Measurements from ENCODE around the gene SMAP2.

SMAP2 gene

DNA sequence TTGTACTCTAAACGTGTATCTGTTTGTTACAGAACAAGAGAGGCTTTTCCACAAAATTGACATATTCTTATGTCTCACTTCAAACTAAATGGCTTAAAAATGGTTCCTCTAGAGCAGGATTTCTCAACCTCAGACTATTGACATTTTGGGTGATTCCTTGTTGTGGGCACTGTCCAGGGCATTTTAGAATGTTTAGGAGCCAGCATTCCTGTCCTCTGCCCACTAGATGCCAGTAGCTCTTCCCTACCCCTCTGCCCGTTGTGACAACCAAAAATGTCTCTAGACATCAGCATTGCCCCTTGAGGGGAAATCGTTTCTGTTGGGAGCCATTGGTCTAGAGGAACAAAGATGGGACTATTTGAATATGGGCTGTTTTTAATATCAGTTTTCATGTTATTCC lies 17.3 kb downstream of the SMAP2 start:
- TF ChIP-seq GATA1 (IDR thresholded peaks at IDR 0.05; ENCODE audit: low read depth, low read length) (no peak), POLR2A (IDR thresholded peaks at IDR 0.05; ENCODE audit: low read length) (no peak)
- no peak for DNase-seq

DNA sequence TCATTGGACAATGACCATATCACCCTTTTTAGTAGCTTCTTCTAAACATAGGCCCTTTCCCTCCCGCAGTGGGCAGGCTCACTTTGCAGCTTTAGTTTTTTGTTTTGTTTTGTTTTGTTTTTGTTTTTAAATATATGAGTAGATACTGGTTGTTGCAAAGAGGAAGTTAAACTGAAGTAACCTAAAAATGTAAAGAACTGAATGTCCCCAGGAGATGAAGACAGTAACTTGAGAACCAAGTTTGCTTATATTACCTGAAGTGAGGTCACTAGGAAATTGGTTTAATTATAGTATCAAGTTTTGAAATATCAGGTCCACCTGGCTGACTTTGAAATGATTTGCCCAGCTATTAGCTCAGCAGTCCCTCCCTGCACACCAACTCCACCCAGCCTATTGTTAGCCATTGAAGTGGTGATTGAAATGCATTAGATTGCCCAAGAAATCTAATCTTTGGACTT lies 18.2 kb downstream of the SMAP2 start:
- no peak for DNase-seq
- TF ChIP-seq POLR2A (IDR thresholded peaks at IDR 0.05; ENCODE audit: low read length) (no peak), GATA1 (IDR thresholded peaks at IDR 0.05; ENCODE audit: low read depth, low read length) (no peak)

DNA sequence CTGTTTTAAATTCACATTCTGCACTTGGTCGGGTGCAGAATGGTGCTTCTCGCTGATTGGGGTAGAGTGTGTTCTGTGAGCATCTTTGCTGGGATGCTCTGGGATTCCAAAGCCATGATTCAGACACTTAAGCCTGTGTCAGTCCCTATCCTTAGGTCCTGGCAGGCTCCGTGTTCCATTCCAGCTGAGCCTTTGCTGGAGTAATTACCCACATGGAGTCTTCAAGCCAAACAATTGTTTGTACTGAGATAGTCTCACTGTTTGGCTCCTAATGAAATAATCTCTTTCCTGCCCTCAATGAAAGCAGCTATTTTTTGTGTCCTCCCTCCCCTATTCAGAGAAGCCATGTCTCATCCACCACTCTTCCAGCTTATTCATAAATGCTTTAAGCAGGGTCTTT lies 18.7 kb downstream of the SMAP2 start:
- TF ChIP-seq GATA1 (IDR thresholded peaks at IDR 0.05; ENCODE audit: low read depth, low read length): no peak
- TF ChIP-seq POLR2A (IDR thresholded peaks at IDR 0.05; ENCODE audit: low read length): no peak
- no peak for DNase-seq

DNA sequence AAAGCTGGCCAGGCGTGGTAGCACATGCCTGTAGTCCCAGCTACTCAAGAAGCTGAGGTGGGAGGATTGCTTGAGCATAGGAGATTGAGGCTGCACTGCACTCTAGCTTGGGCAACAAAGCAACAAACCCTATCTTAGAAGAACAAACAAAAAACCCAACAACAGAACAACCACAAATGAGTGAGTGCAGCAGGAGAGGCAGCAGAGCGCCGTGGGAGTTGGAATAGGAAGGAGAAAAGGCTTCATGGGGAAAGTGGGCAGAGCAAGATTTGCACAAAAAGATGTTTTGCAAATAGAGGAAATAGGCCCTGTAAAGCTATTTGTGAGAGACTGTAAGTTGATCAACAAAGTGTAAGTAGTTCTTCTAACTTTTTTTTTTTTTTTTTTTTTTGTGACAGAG lies 19.6 kb downstream of the SMAP2 start:
- TF ChIP-seq GATA1 (IDR thresholded peaks at IDR 0.05; ENCODE audit: low read depth, low read length) (no peak), POLR2A (IDR thresholded peaks at IDR 0.05; ENCODE audit: low read length) (no peak)
- DNase-seq: no peak

DNA sequence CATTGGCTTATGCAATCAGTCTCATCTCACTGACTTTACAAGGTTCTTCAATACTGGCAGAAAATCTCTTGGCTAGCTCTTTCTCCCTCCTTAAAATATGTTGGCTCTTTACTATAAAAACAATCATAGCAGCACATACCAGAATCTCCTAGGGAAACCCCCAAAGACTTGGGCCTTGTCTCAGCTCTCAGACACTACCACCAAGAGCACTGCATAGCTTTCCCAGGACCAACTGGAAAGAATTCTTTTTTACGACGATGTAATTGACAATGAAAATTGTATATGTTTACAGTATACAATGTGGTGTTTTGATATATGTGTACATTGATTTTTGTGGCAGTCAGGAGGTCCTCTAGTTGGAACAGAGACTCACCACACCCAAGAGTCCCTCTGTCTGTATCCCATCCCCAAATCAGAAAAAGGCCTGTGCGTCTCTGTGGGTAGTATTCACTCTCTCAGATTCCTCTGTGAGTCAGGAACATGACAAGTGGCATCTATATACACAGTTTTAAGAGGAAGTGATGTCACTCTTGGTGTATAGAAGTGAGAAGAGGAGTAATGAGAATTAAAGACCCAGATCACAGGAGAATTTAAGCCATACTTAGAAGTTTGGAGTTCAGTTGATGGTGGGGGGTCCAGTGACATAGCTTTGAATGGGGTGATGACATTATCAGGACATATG lies 21.1 kb downstream of the SMAP2 start:
- DNase-seq: no peak
- no peak for TF ChIP-seq GATA1 (IDR thresholded peaks at IDR 0.05; ENCODE audit: low read depth, low read length)
- no peak for TF ChIP-seq POLR2A (IDR thresholded peaks at IDR 0.05; ENCODE audit: low read length)

DNA sequence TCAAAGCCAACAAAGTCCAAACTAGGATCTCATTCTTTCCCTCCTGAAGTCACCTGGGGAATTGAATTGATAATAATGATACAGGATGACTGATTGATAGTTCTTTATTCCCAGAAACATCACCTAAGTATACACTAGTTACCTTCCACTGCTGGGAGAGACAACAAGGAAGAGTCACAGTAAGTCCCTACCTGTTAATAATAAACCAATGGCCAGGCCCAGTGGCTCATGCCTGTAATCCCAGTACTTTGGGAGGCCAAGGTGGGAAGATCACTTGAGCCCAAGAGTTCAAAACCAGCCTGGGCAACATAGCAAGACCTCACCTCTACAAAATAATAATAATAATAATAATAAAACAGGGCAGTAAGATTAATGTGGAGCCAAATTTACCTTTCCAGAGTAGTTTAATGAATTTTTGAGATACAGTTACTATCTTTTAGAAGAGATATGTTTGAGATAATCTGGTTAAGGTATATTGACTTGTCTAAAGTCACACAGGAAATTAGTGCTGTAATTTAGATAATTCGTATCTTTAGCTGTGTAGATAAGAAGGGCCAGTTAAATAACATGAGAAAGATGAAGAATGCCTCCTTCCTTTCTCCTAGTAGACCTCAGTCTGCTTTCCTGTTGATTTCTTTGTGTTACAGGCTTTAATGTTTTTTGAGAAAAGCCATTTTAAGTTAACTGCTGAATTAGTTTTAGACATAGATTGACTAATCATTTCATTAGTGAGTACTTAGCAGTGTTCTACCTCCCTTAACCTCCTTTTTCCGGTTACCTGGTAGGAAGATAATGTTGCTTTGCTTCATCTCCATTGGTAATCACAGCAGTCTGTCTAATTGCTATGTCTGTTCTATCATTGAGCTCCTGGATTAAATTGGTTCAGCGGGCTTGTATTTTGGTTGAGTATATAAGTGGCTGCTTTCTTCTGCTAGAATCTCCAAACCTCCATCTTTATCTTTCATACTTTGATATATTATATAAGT lies 22.0 kb downstream of the SMAP2 start:
- TF ChIP-seq GATA1 (IDR thresholded peaks at IDR 0.05; ENCODE audit: low read depth, low read length) (no peak), POLR2A (IDR thresholded peaks at IDR 0.05; ENCODE audit: low read length) (no peak)
- no peak for DNase-seq

DNA sequence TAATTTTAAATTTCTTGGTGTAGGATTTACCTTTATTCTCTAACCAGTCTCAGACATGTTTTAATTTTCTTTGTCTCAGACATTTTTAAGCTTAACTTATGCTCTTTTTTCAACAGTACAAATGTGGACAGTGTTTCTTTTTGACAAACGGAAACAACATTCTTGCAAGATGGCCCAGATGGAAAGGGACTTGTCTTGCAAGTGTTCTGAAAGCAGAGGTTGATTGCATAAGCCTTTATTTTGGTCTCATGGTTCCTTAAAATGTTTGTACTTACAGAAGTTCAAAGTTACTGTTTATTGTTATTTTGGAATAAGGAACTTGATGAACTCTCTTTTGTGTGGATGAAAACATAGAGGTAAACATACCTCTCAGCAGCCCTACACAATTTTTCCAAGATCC lies 22.9 kb downstream of the SMAP2 start:
- TF ChIP-seq POLR2A (IDR thresholded peaks at IDR 0.05; ENCODE audit: low read length) (no peak), GATA1 (IDR thresholded peaks at IDR 0.05; ENCODE audit: low read depth, low read length) (no peak)

DNA sequence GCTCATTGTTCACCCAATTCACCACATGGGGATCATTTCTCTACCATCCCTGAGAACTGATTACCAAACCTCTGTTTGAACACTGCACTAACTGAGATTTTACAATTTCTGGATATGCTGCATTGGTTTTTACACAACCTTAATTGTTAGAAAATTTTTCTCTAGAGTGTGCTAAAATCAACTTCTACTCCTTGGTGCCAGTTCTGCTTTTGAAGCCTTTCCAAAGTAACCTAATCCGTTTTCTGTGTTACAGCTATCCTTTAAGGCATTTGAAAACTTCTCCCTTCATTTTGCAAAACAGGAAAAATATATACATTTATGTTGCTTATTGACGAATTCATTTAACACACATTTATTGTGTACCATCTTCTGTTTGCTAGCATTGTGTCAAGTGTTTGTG lies 23.7 kb downstream of the SMAP2 start:
- TF ChIP-seq POLR2A (IDR thresholded peaks at IDR 0.05; ENCODE audit: low read length) (no peak), GATA1 (IDR thresholded peaks at IDR 0.05; ENCODE audit: low read depth, low read length) (no peak)
- no peak for DNase-seq

More for the DNA sequence above, 22.9 kb downstream of the SMAP2 start:
- no peak for DNase-seq

DNA sequence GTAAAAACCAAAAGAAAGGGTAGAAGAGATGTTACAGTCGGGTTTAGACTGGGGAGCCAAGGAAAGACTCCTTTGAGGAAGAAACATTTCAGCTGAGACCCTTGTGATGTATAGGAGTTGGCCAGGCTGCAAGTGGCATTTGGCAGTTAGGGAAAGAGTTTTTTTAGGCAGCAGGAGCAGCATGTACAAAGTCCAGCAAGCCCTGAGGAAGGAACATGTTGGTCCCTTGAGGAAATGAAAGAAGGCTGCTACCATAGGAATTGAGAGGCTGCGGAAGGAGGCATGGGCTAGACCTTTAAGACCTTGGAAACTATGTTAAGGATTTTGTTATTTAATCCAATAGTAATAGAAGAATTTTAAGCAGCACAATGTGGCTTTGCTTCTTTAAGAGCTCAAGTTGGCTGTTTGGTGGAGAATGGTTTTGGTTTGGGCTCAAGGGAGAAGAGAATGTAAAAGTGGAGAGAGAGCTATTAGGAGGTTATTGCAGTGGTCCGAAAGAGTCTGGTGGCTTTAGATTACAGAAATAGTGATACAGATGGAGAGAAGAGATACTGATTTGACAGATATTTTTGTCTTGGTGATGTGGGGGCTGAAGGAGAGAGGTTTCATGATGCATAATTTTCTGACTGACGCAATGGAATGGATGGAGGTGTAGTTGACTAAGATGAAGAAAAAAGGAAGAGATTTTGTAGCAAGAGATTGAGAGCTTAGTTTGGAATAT lies 26.6 kb downstream of the SMAP2 start:
- TF ChIP-seq POLR2A (IDR thresholded peaks at IDR 0.05; ENCODE audit: low read length): no peak
- peak; percentile 76 to 86 for DNase-seq

DNA sequence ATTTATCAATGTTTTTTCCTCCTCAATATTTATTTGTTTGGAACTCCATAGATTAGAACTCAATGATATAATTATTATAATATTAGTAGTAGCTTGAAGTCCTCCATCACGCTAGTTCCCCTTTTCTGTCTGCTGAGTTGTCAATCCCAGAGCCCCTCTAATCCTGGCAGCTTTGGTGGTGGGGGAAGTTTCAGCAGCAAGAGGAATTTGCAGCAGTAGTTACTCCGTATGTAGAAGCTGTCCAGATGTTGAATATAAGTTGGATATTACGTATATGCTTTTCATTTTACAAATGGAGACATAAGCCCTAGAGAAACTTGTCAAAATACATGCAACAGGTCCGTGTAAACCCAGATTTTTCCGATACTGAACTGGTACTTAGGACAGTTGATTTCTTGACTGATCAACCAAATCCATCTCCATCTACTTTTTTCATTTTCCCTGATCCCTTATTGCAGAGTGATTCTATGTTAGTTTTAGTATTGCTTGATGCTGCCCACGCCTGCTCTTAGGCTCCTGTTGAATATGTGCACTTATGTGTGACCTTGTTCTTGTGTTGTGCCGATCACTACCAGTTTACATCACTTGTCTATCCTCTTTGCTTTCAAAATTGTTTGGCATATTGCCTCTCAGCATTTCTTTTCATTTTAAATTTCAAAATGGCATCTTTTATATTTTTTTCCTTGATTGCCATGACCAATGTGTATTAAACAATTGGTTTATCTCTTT lies 28.1 kb downstream of the SMAP2 start:
- no peak for DNase-seq
- no peak for TF ChIP-seq GATA1 (IDR thresholded peaks at IDR 0.05; ENCODE audit: low read depth, low read length)
- no peak for TF ChIP-seq POLR2A (IDR thresholded peaks at IDR 0.05; ENCODE audit: low read length)

DNA sequence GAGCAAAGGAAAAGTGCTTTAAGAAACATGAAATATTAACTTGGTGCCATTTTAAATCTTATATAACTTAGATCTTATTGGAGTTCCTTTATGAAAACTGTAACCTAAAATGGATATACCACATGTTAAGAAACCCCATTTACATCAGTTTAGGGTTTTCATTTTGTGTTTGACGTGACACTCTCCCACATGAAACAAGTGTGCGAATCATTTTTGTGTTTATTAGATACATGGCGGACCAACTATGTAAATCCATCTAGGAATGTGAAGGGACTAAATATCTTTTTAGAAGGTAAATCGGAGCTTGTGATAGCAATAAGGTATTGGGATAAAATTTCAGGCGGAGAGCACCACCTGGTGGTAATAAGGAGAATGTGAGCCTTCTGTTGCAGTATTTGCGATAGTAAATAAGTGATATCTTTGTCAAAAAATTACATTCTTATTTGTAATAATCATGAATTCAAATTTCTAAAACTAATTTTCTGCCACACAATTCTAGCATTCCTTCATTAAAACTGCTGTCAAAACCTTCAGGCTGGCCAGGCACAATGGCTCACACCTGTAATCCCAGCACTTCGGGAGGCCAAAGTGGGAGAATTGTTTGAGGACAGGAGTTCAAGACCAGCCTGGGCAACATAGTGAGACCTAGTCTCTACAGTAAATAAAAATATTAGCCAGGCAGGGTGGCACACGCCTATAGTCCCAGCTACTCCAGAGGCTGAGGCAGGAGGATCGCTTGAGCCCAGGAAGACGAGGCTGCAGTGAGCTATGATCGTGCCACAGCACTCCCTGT lies 31.3 kb downstream of the SMAP2 start:
- DNase-seq: peak; percentile 79 to 88

DNA sequence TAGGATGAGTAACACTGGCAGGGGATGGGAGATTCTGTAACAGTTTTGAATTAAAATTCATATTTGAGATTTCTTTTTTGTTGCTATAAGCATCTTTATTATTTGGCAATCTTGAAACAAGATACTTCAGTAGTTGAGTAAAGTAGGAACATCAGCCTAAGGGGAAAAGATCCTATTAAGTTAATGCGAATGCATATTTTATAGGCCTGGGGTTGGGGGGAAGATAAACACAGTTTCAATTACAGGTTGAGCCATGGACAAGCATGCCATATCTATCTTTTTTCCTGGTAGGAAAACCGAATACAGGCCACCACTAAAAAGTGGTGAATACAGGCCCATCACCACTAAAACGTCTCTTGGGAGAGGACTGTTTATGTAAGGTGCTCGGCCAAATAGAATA lies 32.3 kb downstream of the SMAP2 start:
- no peak for TF ChIP-seq GATA1 (IDR thresholded peaks at IDR 0.05; ENCODE audit: low read depth, low read length)
- TF ChIP-seq POLR2A (IDR thresholded peaks at IDR 0.05; ENCODE audit: low read length): no peak
- DNase-seq: no peak

More for the DNA sequence above, 31.3 kb downstream of the SMAP2 start:
- TF ChIP-seq POLR2A (IDR thresholded peaks at IDR 0.05; ENCODE audit: low read length) (no peak), GATA1 (IDR thresholded peaks at IDR 0.05; ENCODE audit: low read depth, low read length) (no peak)

DNA sequence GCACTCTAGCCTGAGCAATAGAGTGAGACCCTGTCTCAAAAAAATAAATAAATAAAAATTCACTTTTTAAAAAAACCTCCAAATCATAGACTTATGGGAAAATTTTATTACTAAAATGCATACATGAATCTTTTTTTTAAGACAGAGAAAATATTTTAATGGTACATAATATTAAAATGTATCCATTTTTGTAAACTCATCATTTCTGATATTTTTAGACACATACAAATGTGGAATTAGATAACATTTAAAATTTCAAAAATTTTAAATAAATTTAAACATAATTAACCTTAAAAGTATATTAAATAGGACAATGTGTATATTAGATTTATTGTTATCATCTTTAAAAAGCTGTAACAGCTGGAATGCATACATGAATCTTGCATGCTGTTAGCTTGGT lies 33.9 kb downstream of the SMAP2 start:
- DNase-seq: no peak
- TF ChIP-seq GATA1 (IDR thresholded peaks at IDR 0.05; ENCODE audit: low read depth, low read length) (no peak), POLR2A (IDR thresholded peaks at IDR 0.05; ENCODE audit: low read length) (no peak)

Data from erythroblast (primary cell).